Gastrocnemius medialis (tissue), 4 donors: ENCODE results near the gene PTGR3.

ENCODE experiments used
- POLR2A ChIP-seq, 2 donors: fragments of 450-650 bp; IDR thresholded peaks; one replicate each; pipeline ENCODE4 v1.6.1; 2017; ENCODE audit warnings: antibody characterized with exemption in 2 of 2, mild to moderate bottlenecking in 2 of 2, moderate library complexity in 2 of 2
- TF ChIP-seq, protein P1 (sequence below), 5 experiments: fragments of 450-650 bp in 3 of 5; fragments of 200-600 bp in 2 of 5; sonication (generic) in 2 of 5; IDR thresholded peaks in 4 of 5; conservative IDR thresholded peaks in 1 of 5; 1 replicate in 4 of 5; 2 replicates in 1 of 5; pipeline ENCODE4 v1.5.1; 2016 to 2019; ENCODE audit warnings: antibody characterized with exemption in 5 of 5, mild to moderate bottlenecking in 3 of 5, moderate library complexity in 3 of 5

DNA sequence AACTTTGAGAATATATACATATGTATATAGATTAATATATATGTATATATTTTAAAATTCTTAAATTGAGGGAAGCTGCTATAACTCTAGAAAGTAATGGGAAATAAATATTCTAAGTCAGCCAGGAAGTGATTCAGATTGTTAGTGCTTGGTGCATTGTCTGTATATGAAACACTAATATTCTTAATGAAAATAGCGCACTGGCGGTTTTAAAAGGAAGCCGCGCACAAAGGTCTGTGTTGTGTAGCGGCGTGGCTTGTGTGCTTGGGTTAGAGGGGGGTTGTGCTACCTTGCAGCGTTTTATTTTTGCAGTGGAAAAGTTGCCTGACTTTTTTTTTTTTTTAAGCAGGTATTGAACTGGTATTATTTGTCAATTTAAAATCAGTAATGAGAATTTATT, 13.0 kb upstream of the PTGR3 start:
- TF ChIP-seq POLR2A (IDR thresholded peaks at IDR 0.05): no peak
- TF ChIP-seq, protein P1, sequence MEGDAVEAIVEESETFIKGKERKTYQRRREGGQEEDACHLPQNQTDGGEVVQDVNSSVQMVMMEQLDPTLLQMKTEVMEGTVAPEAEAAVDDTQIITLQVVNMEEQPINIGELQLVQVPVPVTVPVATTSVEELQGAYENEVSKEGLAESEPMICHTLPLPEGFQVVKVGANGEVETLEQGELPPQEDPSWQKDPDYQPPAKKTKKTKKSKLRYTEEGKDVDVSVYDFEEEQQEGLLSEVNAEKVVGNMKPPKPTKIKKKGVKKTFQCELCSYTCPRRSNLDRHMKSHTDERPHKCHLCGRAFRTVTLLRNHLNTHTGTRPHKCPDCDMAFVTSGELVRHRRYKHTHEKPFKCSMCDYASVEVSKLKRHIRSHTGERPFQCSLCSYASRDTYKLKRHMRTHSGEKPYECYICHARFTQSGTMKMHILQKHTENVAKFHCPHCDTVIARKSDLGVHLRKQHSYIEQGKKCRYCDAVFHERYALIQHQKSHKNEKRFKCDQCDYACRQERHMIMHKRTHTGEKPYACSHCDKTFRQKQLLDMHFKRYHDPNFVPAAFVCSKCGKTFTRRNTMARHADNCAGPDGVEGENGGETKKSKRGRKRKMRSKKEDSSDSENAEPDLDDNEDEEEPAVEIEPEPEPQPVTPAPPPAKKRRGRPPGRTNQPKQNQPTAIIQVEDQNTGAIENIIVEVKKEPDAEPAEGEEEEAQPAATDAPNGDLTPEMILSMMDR (IDR thresholded peaks at IDR 0.05 in 4 of 5, conservative IDR thresholded peaks at IDR 0.05 in 1 of 5): no peak
